GM12864 (cell line): ENCODE data around the gene HTT.

Source experiments
- DNase-seq: peaks from one replicate; pipeline ENCODE4 v3.0.0-alpha.2; 2011; ENCODE audit warnings: low read depth
- H3K4me3 ChIP-seq: 2 replicates; pipeline ENCODE4 v1.5.1; 2011; ENCODE audit warnings: mild to moderate bottlenecking, low read depth, low read length, control low read depth
- CTCF ChIP-seq: IDR thresholded peaks from 2 replicates; pipeline ENCODE4 v1.5.1; 2011; ENCODE audit warnings: low read depth, mild to moderate bottlenecking, moderate library complexity, low read length, control low read depth, inconsistent platforms; ENCODE audit errors: missing control alignments

HTT gene

GRCh38 chr4:3223956-3224748 lies 149.7 kb downstream of the HTT start:
- DNase-seq, result no peak
- no peak overlapping the region for H3K4me3 ChIP-seq
- no peak for TF ChIP-seq CTCF

- no peak for TF ChIP-seq CTCF
- H3K4me3 ChIP-seq, result no peak overlapping the region
These were observed 150.8 kb downstream of the HTT start for GRCh38 chr4:3225071-3225850.

GRCh38 chr4:3225936-3226335 lies 151.5 kb downstream of the HTT start:
- DNase-seq, result no peak
- H3K4me3 ChIP-seq, result no peak overlapping the region
- TF ChIP-seq CTCF, result no peak

More at GRCh38 chr4:3225071-3225850, 150.8 kb downstream of the HTT start:
- DNase-seq, result no peak

GRCh38 chr4:3226467-3226866 lies 152.0 kb downstream of the HTT start:
- TF ChIP-seq CTCF, result no peak
- H3K4me3 ChIP-seq, result no peak overlapping the region
- DNase-seq, result no peak

GRCh38 chr4:3226944-3227343 lies 152.5 kb downstream of the HTT start:
- DNase-seq, result no peak
- TF ChIP-seq CTCF, result no peak
- H3K4me3 ChIP-seq, result no peak overlapping the region

GRCh38 chr4:3227878-3228675 lies 153.6 kb downstream of the HTT start:
- no peak overlapping the region for H3K4me3 ChIP-seq
- no peak for DNase-seq
- TF ChIP-seq CTCF, result no peak
